Loucy (cell line): ENCODE results near the gene NDUFA1.
A peak's percentile ranks its signal among the peaks of the same experiment; 100 is the strongest.

ENCODE experiments used
- H2AFZ ChIP-seq: fragments of 200-600 bp; sonication (generic); 2 replicates; pipeline ENCODE4 v1.6.0; 2016; ENCODE audit warnings: antibody characterized with exemption, mild to moderate bottlenecking, low read length, moderate library complexity
- H3F3A ChIP-seq: fragments of 200-600 bp; 2 replicates; pipeline ENCODE4 v1.6.0; 2016; ENCODE audit warnings: antibody characterized with exemption, low read depth, mild to moderate bottlenecking
- H3K27me3 ChIP-seq: fragments of 200-600 bp; sonication (generic); 2 replicates; pipeline ENCODE4 v1.6.1; 2014; ENCODE audit warnings: low read length, mild to moderate bottlenecking; ENCODE audit not compliant: insufficient read depth, poor library complexity, severe bottlenecking
- H3K36me3 ChIP-seq: fragments of 200-600 bp; sonication (generic); 2 replicates; pipeline ENCODE4 v1.6.1; 2016; ENCODE audit warnings: low read length; ENCODE audit not compliant: insufficient read depth
- H3K4me1 ChIP-seq: fragments of 200-600 bp; sonication (generic); 2 replicates; pipeline ENCODE4 v1.5.1; 2014; ENCODE audit warnings: low read length, mild to moderate bottlenecking; ENCODE audit not compliant: insufficient read depth, poor library complexity, severe bottlenecking
- H3K4me2 ChIP-seq: fragments of 200-600 bp; sonication (generic); 2 replicates; pipeline ENCODE4 v1.6.0; 2014; ENCODE audit warnings: antibody characterized with exemption, low read length, low read depth, mild to moderate bottlenecking; ENCODE audit not compliant: poor library complexity, severe bottlenecking
- H3K4me3 ChIP-seq: fragments of 200-600 bp; sonication (generic); 2 replicates; pipeline ENCODE4 v1.5.1; 2014; ENCODE audit warnings: low read length, mild to moderate bottlenecking, mixed read lengths; ENCODE audit not compliant: poor library complexity, severe bottlenecking
- H3K79me2 ChIP-seq: fragments of 200-600 bp; sonication (generic); 2 replicates; pipeline ENCODE4 v1.6.1; 2014; ENCODE audit warnings: low read length; ENCODE audit not compliant: insufficient read depth
- H3K9ac ChIP-seq: fragments of 200-600 bp; sonication (generic); 2 replicates; pipeline ENCODE4 v1.6.0; 2014; ENCODE audit warnings: mild to moderate bottlenecking, low read depth, low read length, moderate library complexity; ENCODE audit not compliant: poor library complexity, severe bottlenecking
- H3K9me2 ChIP-seq: fragments of 200-600 bp; sonication (generic); replicated peaks from 2 replicates; pipeline ENCODE4 v1.6.1; 2016; ENCODE audit warnings: low read depth, low read length, mixed read lengths
- H3K9me3 ChIP-seq: fragments of 200-600 bp; sonication (generic); 2 replicates; pipeline ENCODE4 v1.6.1; 2014; ENCODE audit warnings: mild to moderate bottlenecking, antibody characterized with exemption, low read length, low read depth; ENCODE audit not compliant: insufficient read depth
- H4K20me1 ChIP-seq: fragments of 200-600 bp; sonication (generic); 2 replicates; pipeline ENCODE4 v1.6.0; 2014; ENCODE audit warnings: antibody characterized with exemption, low read length, mild to moderate bottlenecking; ENCODE audit not compliant: insufficient read depth, poor library complexity, severe bottlenecking
- CTCF ChIP-seq: fragments of 200-600 bp; sonication (generic); conservative IDR thresholded peaks from 2 replicates; pipeline ENCODE4 v1.5.1; 2014; ENCODE audit warnings: mild to moderate bottlenecking, antibody characterized with exemption, low read length
- EZH2phosphoT487 ChIP-seq: fragments of 200-600 bp; IDR thresholded peaks from 2 replicates; pipeline ENCODE4 v1.6.1; 2018; ENCODE audit warnings: antibody characterized with exemption, mild to moderate bottlenecking, moderate library complexity, borderline replicate concordance

NDUFA1 gene

GRCh38 chrX:119828446-119828845 is 43.2 kb upstream of the NDUFA1 start:
- no peaks in the 10 kb centered on the region for H3K27me3 ChIP-seq
- no peaks in the 10 kb centered on the region for H3F3A ChIP-seq
- TF ChIP-seq EZH2phosphoT487 (no peak), CTCF (no peak)
- H3K36me3 ChIP-seq: no peaks in the 10 kb centered on the region
- H3K4me1 ChIP-seq: no peaks in the 10 kb centered on the region
- no peaks in the 10 kb centered on the region for H3K9me3 ChIP-seq
- no peaks in the 10 kb centered on the region for H3K79me2 ChIP-seq
- H4K20me1 ChIP-seq: no peaks in the 10 kb centered on the region
- H3K9ac ChIP-seq: no peak overlapping the region
- H3K9me2 ChIP-seq: no peaks in the 10 kb centered on the region
- H3K4me3 ChIP-seq: no peak overlapping the region
- H3K4me2 ChIP-seq: no peak overlapping the region
- H2AFZ ChIP-seq: no peak overlapping the region

GRCh38 chrX:119833905-119834304 is 37.7 kb upstream of the NDUFA1 start:
- Histone ChIP-seq H3K9me2 (no peaks in the 10 kb centered on the region), H3K27me3 (no peaks in the 10 kb centered on the region), H2AFZ (no peak overlapping the region), H3K4me1 (no peaks in the 10 kb centered on the region), H4K20me1 (no peaks in the 10 kb centered on the region), H3K4me3 (no peak overlapping the region), H3K79me2 (no peaks in the 10 kb centered on the region), H3K4me2 (no peak overlapping the region), H3K9me3 (no peaks in the 10 kb centered on the region), H3K36me3 (peaks cover 15% of the 10 kb centered on the region; the same call in 1 of the 2 replicates), H3F3A (no peaks in the 10 kb centered on the region), H3K9ac (no peak overlapping the region)
- TF ChIP-seq CTCF: no peak
- TF ChIP-seq EZH2phosphoT487: no peak

DNA sequence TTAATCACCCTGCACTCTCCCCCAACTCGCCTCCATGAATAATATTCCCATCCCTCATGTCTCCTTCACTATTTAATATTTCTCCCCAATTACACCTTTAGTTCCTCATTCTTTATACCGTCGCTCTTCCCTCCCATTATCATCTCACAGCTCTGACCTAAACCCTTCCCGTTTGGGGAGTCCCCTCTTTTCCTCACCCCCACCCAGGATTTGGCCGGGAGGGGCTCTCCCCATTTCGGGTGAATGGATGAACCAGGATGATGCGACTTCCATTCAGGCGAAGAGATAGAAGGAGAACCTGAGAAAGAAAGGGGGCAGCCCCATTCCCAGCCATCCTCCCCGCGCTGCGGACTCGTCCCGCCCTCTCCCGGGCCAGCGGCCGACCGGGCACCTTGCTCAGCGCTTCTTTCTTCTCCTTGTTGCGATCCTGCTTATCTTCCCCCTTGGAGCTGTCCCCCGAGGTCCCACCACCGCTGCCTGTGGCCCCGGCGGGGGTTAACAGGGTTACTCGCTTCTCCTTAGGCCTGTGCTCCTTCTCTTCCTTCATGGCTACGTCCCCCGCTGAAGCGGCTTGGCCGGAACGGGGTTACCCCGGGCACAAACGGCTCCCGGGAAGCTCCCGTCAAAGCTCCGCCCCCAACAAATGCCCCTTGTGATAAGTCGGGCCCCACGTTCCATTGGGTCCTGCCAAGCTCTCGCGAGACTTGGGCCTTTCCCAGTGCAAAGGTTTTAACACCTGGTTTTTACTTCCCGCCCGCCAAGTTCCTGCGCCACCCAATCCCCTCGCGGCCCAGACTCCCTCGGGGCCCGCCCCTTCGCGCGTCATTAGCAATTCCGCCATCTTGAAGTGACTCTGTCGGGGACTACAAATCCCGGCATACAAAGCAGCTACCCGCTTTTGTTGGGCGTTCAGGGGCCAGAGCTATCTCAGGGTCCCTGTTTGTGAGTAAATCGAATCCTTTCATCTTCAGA is 19.0 kb upstream of the NDUFA1 start, which contains the start of gene UPF3B:
Gene UPF3B (minus strand): TSS at position 582 of the 972 bp plus-strand sequence. CDS start 35 bp downstream, at position 547.
- peak within 1 kb of the TSS; percentile 89 for H3K4me3 ChIP-seq
- H3K27me3 ChIP-seq: no peaks in the 10 kb centered on the region
- peaks cover 9% of the 10 kb centered on the region for H4K20me1 ChIP-seq
- peak within 1 kb of the TSS; percentile 95 for H3K9ac ChIP-seq
- no peaks in the 10 kb centered on the region for H3K9me2 ChIP-seq
- peaks cover 34% of the 10 kb centered on the region for H3K79me2 ChIP-seq
- TF ChIP-seq EZH2phosphoT487 (no peak), CTCF (no peak)
- H3K4me2 ChIP-seq: peak within 1 kb of the TSS; percentile 90
- no peaks in the 10 kb centered on the region for H3K9me3 ChIP-seq
- H3F3A ChIP-seq: no peaks in the 10 kb centered on the region
- peaks cover 10% of the 10 kb centered on the region for H3K4me1 ChIP-seq
- H2AFZ ChIP-seq: peak within 1 kb of the TSS; percentile 78
- H3K36me3 ChIP-seq: no peaks in the 10 kb centered on the region; the same call in 1 of the 2 replicates
